AG20443 (cell line): ENCODE data around the gene NUCB1.
A peak's percentile ranks its signal among the peaks of the same experiment; 100 is the strongest.
"Not testable (repeated sequence)": the region's sequence is repeated elsewhere in the genome, so short reads cannot be mapped to it uniquely, and the experiment has no call there.

ENCODE experiments used
- DNase-seq: peaks from one replicate; pipeline ENCODE4 v3.0.0; 2012; ENCODE audit warnings: low spot score, mixed read lengths

Gene NUCB1

DNA sequence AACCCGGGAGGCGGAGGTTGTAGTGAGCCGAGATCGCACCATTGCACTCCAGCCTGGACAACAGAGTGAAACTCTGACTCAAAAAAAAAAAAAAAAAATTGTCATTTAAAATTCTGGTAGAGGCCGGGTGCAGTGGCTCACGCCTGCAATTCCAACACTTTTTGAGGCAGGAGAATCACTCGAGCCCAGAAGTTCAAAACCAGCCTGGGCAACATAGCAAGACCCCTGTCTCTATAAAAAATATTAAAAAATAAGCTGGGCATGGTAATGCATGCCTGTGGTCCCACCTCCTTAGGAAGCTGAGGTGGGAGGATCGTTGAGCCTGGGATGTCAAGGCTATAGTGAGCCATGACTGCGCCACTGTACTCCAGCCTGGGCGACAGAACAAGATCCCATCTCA, 6.2 kb downstream of the NUCB1 start:
- DNase-seq, result no peak

DNA sequence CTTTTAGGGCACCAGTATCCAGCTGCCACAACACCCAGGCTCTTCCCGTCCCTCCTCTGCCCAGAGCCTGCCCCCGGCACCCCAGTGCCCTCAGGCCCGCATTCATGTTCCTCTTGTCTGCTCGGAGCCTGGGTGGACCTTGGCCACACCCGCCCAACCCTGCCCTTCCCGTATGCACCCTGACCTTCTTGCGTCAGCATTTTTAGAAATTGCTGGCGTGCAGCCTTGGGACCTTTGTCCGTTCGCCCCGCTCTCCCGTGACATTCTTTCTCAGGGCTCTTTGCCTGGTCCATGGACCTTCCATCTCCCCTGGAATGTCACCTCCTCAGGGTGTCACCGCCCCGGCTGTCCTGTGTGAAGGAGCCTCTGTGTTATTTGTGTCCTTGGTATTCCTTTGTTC, 7.6 kb downstream of the NUCB1 start:
- DNase-seq, result no peak

DNA sequence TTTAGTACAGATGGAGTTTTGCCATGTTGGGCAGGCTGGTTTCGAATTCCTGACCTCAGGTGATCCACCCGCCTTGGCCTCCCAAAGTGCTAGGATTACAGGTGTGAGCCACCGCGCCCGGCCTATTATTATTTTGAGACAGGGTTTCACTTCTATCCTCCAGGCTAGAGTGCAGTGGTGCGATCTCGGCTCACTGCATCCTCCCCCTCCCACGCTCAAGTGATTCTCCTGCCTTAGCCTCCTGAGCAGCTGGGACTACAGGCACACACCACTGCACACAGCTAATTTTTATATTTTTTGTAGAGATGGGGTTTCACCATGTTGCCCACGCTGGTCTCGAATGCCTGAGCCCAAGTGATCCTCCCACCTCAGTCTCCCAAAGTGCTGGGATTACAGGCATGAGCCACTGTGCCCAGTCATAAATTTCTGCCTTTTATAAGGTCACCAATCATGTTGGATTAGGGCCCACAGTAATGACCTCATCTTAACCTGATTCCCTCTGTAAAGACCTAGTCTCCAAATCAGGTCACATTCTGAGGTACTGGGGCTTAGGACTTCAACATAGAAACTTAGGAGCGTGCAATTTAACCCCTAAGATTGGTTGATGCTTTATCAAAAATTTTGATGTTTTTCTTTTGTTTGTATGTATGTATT, 9.4 kb downstream of the NUCB1 start:
- DNase-seq, result not testable (repeated sequence)

DNA sequence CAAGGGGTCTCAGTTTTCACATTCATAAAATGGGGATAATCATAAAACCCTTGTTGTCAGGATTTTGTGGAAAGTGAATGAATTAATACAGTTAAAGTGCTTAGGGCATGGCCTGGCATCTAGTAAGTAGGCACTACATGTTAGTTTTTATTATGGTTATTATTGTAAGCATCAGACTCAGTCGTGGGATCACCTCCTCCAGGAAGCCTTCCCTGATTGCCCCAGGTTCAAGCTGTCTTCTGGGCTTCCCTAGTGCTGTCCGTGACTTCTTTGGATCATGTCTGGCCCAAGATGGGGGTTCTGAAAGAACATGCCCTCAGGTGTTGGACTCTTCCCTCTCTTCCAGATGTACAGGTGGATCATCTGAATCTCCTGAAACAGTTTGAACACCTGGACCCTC, 10.7 kb downstream of the NUCB1 start:
- DNase-seq, result no peak

DNA sequence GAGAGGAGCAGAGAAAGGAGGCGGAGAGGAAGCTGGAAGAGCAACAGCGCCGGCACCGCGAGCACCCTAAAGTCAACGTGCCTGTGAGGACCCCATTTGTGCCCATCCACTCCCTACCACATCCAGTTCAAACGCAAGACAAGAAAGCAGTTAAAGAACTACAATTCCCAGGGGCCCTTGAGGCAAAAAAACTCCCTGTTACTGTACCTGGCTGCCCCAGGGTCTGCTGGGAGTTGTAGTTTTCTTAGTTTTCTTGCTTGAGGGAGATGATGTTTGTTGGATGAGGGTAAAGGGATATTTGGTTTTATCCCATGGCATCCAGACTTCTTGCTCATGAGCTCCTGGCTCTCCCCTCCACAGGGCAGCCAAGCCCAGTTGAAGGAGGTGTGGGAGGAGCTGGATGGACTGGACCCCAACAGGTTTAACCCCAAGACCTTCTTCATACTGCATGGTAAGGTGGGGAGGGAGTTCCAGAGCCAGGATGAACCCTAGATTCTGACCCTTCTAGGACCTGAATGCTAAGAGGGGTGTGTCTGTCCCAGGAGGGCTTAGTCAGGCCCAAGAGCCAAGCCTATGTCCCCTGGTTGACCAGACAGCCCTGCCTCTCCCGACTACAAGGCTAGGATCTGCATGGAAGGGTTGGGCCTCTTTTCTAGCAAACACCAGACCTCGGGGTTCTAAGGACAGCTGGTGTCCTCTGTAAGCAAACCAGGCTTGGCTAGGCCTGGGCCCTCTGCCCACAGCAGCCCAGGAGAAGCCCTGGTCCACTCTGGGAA, 13.2 kb downstream of the NUCB1 start:
- no peak for DNase-seq

DNA sequence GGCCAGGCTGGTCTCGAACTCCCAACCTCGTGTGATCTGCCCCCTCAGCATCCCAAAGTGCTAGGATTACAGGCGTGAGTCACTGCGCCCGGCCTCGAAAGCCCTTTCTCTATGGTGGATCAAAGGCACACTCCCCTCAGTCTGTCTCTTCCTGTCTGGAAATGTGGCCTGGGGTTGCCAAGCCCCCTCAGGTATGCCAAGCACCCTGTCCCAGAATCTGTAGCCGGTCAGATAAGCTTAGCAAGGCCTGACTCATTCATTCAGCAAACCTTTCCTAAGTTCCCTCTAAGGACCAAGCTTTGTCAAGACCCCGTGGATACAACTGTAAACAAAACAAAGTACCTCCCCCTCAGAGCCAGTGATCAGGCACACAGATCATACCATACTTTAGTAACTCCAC, 14.1 kb downstream of the NUCB1 start:
- no peak for DNase-seq

DNA sequence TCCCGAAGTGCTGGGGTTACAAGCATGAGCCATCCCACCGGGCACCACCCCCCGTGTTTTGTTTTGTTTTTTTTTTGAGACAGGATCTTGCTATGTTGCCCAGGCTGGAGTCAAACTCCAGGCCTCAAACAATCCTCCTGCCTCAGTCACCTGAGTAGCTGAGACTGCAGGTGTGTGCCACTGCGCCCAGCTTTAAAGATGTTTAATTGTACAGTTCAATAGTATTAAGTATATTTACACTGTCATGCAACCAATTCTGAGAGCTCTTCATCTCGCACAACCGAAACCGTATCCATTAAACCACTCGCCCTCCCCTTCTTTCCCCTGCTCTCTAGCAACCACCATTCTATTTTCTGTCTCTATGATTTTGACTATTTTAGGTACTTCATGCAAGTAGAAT, 15.6 kb downstream of the NUCB1 start:
- DNase-seq, result no peak

DNA sequence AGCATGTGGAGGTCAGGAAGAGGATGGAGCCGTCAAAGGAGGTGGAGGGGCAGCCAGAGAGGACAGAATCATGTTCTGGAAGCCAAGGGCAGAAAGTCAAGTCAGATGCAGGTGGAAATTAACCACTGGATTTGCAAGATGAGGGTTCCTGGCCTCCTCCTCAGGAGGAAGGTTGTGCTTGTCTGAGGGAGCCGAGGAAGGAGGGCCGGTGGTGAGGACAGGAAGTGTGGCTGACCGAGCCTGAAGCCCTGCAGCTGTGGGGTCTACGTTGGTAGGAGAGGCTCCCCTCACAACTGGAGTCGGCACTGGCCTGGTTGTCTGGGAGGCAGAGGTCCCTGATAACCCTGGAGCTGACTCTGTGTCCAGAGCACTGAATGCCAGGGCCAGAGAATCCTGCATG, 18.0 kb downstream of the NUCB1 start:
- no peak for DNase-seq

DNA sequence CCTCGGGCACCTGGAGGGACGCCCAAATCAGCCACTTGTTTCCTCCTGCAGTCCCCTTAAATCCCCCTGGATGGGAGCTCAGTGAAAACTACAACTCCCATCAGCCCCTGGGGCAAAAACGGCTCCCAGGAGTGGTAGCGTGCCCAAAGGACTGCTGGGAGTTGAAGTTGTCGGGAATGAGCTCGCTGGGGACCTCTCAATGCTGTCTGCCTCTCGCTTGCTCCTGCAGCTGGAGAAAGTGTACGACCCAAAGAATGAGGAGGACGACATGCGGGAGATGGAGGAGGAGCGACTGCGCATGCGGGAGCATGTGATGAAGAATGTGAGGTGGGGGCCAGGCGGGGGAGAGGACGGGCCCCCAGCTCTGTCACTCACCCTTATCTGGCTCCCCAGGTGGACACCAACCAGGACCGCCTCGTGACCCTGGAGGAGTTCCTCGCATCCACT, 18.7 kb downstream of the NUCB1 start:
- peak; percentile 49 for DNase-seq

DNA sequence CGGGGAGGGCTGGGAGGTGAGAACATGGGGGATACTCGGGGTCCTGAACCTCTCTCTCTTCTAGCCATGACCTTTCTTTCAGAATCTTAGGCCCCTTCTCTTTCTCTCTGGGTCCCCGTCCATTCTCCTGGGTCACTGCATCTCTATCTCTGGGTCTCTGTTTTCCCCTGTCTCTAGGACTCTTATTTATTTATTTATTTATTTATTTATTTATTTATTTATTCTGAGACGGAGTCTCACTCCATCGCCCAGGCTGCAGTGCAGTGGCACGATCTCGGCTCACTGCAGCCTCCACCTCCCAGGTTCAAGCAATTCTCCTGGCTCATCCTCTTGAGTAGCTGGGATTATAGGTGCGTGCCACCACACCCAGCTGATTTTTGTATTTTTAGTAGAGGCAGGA, 19.2 kb downstream of the NUCB1 start:
- DNase-seq, result not testable (repeated sequence)

DNA sequence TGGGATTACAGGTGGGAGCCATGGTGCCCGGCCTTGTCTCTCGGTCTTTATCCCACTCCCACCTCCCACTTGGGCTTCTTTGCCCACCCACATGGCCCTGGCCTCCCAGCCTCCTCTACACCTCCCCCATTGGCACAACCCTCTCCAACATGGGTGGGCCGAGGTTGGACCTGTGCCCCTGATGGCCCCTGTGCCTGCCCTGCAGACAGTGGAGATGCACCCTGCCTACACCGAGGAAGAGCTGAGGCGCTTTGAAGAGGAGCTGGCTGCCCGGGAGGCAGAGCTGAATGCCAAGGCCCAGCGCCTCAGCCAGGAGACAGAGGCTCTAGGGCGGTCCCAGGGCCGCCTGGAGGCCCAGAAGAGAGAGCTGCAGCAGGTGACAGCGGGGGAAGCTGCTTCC, 20.8 kb downstream of the NUCB1 start:
- DNase-seq, result no peak

DNA sequence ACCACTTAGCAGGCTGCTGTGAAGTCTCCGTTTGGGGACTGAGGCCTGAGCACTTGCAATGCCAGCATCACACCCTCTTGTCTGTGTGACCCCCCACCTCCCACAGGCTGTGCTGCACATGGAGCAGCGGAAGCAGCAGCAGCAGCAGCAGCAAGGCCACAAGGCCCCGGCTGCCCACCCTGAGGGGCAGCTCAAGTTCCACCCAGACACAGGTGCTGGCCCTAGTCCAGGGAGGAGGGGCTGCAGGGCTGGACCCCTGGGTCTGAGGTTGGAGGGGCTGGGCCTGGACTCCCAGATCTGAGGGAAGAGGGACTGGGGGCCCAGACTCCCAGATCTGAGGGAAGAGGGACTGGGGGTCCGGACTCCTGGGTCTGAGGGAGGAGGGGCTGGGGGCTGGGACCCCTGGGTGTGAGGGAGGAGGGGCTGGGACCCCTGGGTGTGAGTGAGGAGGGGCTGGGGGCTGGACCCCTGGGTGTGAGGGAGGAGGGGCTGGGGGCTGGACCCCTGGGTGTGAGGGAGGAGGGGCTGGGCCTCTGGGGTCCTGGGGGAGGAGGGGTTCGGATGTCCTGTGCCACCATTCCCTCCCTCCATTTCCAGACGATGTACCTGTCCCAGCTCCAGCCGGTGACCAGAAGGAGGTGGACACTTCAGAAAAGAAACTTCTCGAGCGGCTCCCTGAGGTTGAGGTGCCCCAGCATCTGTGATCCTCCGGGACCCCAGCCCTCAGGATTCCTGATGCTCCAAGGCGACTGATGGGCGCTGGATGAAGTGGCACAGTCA, 21.8 kb downstream of the NUCB1 start:
- DNase-seq, result no peak

DNA sequence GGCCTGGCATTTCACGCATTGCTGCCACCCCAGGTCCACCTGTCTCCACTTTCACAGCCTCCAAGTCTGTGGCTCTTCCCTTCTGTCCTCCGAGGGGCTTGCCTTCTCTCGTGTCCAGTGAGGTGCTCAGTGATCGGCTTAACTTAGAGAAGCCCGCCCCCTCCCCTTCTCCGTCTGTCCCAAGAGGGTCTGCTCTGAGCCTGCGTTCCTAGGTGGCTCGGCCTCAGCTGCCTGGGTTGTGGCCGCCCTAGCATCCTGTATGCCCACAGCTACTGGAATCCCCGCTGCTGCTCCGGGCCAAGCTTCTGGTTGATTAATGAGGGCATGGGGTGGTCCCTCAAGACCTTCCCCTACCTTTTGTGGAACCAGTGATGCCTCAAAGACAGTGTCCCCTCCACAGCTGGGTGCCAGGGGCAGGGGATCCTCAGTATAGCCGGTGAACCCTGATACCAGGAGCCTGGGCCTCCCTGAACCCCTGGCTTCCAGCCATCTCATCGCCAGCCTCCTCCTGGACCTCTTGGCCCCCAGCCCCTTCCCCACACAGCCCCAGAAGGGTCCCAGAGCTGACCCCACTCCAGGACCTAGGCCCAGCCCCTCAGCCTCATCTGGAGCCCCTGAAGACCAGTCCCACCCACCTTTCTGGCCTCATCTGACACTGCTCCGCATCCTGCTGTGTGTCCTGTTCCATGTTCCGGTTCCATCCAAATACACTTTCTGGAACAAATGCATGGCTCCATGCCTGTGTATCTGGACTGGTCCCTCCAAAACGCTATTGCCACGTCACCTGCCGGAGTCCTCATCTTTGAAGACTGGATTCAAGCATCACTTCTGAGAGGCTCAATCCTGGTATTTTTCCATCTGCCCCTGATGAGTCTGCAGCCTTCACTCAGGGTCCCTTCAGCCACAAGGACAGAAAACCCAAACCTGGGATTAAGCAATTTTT, 22.7 kb downstream of the NUCB1 start:
- DNase-seq, result no peak

DNA sequence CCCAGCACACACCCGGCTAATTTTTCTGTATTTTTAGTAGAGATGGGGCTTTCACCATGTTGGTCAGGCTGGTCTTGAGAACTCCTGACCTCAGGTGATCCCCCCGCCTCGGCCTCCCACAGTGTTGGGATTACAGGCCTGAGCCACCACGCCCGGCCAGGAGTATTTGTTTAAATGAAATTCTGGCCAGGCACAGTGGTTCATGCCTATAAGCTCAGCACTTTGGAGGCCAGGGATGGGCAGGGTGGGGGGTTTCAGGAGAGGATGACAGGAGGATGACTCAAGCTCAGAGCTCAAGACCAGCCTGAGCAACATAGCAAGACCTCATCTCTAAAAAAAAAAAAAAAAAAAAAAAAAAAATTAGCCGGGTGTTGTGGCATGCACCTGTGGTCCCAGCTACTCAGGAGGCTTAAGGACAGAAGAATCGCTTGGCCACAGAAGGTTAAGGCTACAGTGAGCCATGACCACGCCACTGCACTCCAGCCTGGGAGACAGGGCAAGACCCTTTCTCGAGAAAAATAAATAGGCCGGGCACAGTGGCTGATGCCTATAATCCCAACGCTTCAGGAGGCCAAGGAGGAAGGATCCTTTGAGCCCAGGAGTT, 25.2 kb downstream of the NUCB1 start:
- DNase-seq, result no peak

DNA sequence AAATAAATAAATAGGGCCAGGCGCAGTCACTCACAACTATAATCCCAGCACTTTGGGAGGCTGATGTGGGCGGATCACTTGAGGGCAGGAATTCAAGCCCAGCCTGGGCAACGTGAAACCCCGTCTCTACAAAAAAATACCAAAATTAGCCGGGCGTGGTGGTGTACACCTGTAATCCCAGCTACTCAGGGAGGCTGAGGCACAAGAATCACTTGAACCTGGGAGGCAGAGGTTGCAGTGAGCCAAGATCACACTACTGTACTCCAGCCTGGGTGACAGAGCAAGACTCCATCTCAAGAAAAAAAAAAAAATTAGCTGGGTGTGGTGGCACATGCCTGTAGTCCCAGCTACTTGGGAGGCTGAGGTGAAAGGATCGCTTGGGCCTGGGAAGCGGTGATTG, 25.8 kb downstream of the NUCB1 start:
- DNase-seq, result not testable (repeated sequence)

DNA sequence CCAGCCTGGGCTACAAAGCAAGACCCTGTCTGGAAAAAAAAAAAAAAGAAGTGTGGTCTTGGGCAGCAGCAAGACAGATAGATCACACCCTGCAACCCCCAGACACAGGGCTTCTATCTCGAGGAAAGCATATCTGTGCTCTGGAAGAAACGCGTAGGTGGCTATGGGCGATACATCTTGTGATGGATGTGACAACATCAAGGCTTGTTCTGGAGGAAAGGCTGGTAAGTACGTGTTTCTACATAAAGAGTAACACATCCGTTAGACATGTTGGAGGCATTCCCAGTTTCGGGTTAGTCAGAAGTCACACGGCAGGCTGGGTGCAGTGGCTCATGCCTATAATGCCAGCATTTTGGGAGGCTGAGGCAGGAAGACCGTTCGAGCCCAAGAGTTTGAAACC, 26.8 kb downstream of the NUCB1 start:
- DNase-seq, result peak; percentile 84

DNA sequence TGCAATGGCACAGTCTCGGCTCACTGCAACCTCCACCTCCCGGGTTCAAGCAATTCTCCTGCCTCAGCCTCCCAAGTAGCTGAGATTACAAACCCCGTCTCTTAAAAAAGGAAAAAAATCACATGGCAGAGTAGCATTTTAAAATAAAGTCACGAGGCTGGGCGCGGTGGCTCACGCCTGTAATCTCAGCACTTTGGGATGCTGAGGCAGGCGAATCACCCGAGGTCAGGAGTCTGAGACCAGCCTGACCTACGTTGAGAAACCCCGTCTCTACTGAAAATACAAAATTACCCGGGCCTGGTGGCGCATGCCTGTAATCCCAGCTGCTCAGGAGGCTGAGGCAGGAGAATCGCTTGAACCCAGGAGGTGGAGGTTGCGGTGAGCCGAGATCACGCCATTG, 27.6 kb downstream of the NUCB1 start:
- DNase-seq, result not testable (repeated sequence)

DNA sequence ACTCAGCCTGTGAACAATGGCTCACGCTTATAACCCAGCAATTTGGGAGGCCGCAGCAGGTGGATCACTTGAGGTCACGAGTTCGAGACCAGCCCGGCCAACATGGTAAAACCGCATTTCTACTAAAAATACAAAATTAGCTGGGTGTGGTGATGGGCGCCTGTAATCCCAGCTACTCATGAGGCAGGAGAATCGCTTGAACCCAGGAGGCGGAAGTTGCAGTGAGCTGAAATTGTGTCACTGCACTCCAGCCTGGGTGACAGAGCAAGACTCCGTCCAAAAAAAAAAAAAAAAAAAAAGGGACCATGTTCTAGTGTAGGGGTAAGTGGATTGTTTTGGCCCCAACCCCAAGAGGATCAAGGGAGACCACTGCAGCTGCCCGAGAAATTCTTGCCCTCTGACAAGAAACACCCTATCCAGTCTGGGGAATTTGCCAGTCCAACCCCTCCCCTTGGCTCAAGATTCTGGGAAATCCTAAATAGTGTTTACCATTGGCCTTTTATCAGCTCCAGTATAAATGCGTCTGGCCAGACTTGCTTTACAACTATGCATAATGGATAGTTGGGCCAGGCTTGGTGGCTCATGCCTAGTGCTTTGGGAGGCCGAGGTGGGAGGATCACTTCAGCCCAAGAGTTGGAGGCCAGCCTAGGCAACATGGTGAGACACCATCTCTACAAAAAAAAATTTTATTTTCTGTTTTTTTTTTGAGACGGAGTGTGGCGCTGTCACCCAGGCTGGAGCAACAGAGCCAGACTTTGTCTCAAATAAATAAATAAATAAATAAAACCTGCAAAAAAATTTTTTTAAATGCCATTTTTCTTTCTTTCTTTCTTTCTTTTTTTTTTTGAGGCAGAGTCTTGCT, 28.3 kb downstream of the NUCB1 start:
- no peak for DNase-seq

DNA sequence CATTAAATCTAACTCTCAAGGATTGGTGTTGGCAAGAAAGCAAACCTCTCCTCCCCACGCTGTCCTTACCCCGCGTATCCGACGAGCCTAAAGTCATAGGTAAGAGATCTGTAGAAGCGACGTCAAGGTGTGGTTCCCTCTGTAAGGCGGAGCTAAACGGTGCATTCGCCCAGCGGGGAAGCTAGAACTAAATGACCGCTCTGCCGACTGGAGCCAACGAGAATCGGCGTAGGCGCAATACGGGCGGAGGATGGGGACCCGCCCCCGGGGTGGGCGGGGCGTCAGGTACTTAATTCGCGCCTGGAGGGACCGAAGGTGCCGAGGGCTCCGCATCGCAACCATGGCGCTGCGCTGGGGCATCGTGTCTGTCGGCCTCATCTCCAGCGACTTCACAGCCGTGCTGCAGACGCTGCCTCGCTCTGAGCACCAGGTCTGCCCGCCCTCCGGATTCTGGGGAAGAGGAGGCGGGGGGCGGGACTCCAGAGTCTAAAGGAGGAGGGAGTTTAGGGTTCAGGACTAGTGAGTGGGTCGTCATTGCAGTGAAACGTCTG, 33.3 kb downstream of the NUCB1 start, which contains the start of gene DHDH:
DHDH (plus strand) TSS at position 318 of the 551 bp plus-strand sequence; CDS start at position 341, 23 bp downstream.
- DNase-seq, result peak; percentile 69

DNA sequence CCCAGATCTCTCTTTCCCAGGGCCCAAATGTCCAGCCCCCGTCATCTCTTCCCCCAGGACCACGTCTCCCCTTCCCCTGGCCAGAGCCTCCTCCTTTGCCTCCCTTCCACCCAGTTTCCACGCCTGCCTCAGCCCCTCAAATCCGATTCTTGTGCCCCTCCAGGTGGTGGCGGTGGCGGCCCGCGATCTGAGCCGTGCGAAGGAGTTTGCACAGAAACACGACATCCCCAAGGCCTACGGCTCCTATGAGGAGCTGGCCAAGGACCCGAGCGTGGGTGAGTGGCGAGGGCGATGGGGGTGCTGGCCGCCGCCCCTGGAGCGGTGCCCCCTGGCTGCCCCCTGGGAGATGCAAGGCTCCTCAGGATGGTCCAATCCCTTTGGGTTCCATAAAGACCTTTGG, 34.7 kb downstream of the NUCB1 start:
- no peak for DNase-seq
